ENCODE results near the gene YRDC. TPM values are rescaled to one million over a fixed set of nuclear protein-coding genes. Genes with fewer than 3 reads are reported as not detected.

The YRDC gene
- total and polyA plus RNA-seq, 2 donors from 2014 or later = 9.0 to 11.0 TPM

GRCh38 chr1:37767488-37767887 lies 40.5 kb downstream of the YRDC start:
- H3K9ac ChIP-seq (ENCODE audit: low read length in 3 of 3) = no peak overlapping the region
- no peak for TF ChIP-seq CTCF (IDR thresholded peaks at IDR 0.05; ENCODE audit: borderline replicate concordance, extremely low read depth, insufficient read depth)
- FAIRE-seq (no peak), DNase-seq (no peak)
- H3K4me1 ChIP-seq (ENCODE audit: control insufficient read depth in 2 of 3, insufficient read depth in 2 of 3, low read depth in 1 of 3, low read length in 3 of 3) = no peaks in the 10 kb centered on the region
- peaks cover 20% of the 10 kb centered on the region for H3K27me3 ChIP-seq (ENCODE audit: control insufficient read depth, insufficient read depth, low read length)
- no peaks in the 10 kb centered on the region for H3K36me3 ChIP-seq (ENCODE audit: control insufficient read depth in 2 of 3, insufficient read depth in 3 of 3, low read length in 3 of 3)
- H3K9me3 ChIP-seq (ENCODE audit: control insufficient read depth in 2 of 3, insufficient read depth in 1 of 3, low read length in 3 of 3) = no peaks in the 10 kb centered on the region
- H3K27ac ChIP-seq (ENCODE audit: low read depth in 2 of 2, low read length in 2 of 2) = no peak overlapping the region
- intact Hi-C loops (cut with DNase I) = no loop called here
- no peak overlapping the region for H3K4me3 ChIP-seq (ENCODE audit: low read length in 3 of 3)

- no peak for TF ChIP-seq CTCF (IDR thresholded peaks at IDR 0.05; ENCODE audit: borderline replicate concordance, extremely low read depth, insufficient read depth)
- intact Hi-C loops (cut with DNase I) = no loop called here
- peak in 1 of 5 donors; percentile 57 for DNase-seq
- no peaks in the 10 kb centered on the region for H3K4me1 ChIP-seq (ENCODE audit: control insufficient read depth in 2 of 3, insufficient read depth in 2 of 3, low read depth in 1 of 3, low read length in 3 of 3)
- H3K4me3 ChIP-seq (ENCODE audit: low read length in 3 of 3) = no peak overlapping the region
- no peaks in the 10 kb centered on the region for H3K9me3 ChIP-seq (ENCODE audit: control insufficient read depth in 2 of 3, insufficient read depth in 1 of 3, low read length in 3 of 3)
- H3K27me3 ChIP-seq (ENCODE audit: control insufficient read depth, insufficient read depth, low read length) = peaks cover 20% of the 10 kb centered on the region
- no peak overlapping the region for H3K9ac ChIP-seq (ENCODE audit: low read length in 3 of 3)
- no peak for FAIRE-seq
- no peaks in the 10 kb centered on the region for H3K36me3 ChIP-seq (ENCODE audit: control insufficient read depth in 2 of 3, insufficient read depth in 3 of 3, low read length in 3 of 3)
- H3K27ac ChIP-seq (ENCODE audit: low read depth in 2 of 2, low read length in 2 of 2) = no peak overlapping the region
Observed at GRCh38 chr1:37765916-37766664, 41.9 kb downstream of the YRDC start.

- intact Hi-C loops (cut with DNase I) = no loop called here
- Histone ChIP-seq H3K36me3 (ENCODE audit: control insufficient read depth in 2 of 3, insufficient read depth in 3 of 3, low read length in 3 of 3) (no peaks in the 10 kb centered on the region), H3K4me3 (ENCODE audit: low read length in 3 of 3) (no peak within 1 kb of the TSS), H3K9me3 (ENCODE audit: control insufficient read depth in 2 of 3, insufficient read depth in 1 of 3, low read length in 3 of 3) (no peaks in the 10 kb centered on the region), H3K9ac (ENCODE audit: low read length in 3 of 3) (no peak within 1 kb of the TSS), H3K4me1 (ENCODE audit: control insufficient read depth in 2 of 3, insufficient read depth in 2 of 3, low read depth in 1 of 3, low read length in 3 of 3) (no peaks in the 10 kb centered on the region), H3K27ac (ENCODE audit: low read depth in 2 of 2, low read length in 2 of 2) (no peak within 1 kb of the TSS), H3K27me3 (ENCODE audit: control insufficient read depth, insufficient read depth, low read length) (peaks cover 20% of the 10 kb centered on the region)
- FAIRE-seq = no peak
- no peak for TF ChIP-seq CTCF (IDR thresholded peaks at IDR 0.05; ENCODE audit: borderline replicate concordance, extremely low read depth, insufficient read depth)
- peak in 2 of 5 donors; percentile 60 to 61 for DNase-seq
Observed at GRCh38 chr1:37764888-37765441, 43.0 kb downstream of the YRDC start, which contains the start of gene EPHA10. TSS of gene EPHA10 (minus strand) at chr1:37765120. CDS start at chr1:37765066, 54 bp downstream.
